ENCODE measurements around the gene ZFYVE28. TPM values are rescaled to one million over a fixed set of nuclear protein-coding genes. Genes with fewer than 3 reads are reported as not detected.

Gene ZFYVE28
- total and polyA plus RNA-seq, 11 donors = 2.6 to 11.9 (median 5.5) TPM

DNA sequence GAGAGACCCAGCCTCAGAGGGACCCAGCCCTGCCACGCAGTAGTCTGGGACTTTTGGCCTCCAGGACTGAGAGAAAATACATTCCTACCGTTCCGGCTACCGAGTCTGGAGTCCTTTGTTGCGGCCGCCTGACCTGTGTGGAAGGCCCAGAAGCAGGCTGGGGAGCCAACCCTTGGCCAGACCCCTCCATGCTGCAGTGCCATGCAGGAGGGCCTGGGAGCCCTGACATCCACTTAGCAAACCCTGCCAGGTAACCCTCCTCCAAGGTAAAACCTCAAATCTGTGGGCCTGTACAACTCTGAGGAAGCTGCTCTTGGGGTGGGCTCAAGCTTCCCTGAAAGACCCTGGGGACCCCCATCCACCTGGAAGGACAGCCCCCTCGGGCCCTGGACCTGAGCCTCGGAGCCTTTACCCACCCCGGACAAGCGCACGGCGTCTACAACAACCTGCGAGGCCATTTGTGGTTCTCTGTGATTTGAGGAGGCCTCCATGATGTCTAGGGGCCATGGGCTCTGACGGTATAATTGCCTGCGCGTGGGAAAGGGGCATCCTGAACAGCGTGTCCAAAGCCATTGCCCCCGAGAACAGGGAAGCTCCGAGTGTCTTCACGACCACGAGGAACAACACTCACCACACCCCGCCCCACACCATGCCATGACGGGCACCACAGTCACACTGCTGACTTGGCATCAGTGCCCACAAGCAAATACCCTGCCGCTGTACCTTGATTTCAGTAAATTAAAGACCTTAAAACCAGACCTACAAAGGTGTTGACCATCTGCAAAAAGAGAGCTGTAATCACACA is 58.7 kb downstream of the ZFYVE28 start:
- H3K27me3 ChIP-seq = no peaks in the 10 kb centered on the region
- no peak for TF ChIP-seq POLR2A (IDR thresholded peaks at IDR 0.05)
- TF ChIP-seq, protein P1, sequence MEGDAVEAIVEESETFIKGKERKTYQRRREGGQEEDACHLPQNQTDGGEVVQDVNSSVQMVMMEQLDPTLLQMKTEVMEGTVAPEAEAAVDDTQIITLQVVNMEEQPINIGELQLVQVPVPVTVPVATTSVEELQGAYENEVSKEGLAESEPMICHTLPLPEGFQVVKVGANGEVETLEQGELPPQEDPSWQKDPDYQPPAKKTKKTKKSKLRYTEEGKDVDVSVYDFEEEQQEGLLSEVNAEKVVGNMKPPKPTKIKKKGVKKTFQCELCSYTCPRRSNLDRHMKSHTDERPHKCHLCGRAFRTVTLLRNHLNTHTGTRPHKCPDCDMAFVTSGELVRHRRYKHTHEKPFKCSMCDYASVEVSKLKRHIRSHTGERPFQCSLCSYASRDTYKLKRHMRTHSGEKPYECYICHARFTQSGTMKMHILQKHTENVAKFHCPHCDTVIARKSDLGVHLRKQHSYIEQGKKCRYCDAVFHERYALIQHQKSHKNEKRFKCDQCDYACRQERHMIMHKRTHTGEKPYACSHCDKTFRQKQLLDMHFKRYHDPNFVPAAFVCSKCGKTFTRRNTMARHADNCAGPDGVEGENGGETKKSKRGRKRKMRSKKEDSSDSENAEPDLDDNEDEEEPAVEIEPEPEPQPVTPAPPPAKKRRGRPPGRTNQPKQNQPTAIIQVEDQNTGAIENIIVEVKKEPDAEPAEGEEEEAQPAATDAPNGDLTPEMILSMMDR (IDR thresholded peaks at IDR 0.05) = no peak
- H3K27ac ChIP-seq = no peak overlapping the region
- ATAC-seq (no peak), DNase-seq (no peak)
- H3K4me3 ChIP-seq = no peak overlapping the region
- H3K9me3 ChIP-seq = no peaks in the 10 kb centered on the region
- peaks cover 0 to 22% (median 9%) of the 10 kb centered on the region in 12 donors for H3K4me1 ChIP-seq
- 92 to 94% (median 93%) methylated on average over 20 to 24 of the region's 24 CpGs for WGBS, 4 donors
- no peaks in the 10 kb centered on the region for H3K36me3 ChIP-seq
- intact Hi-C loops (cut with DNase I) = no loop called here

DNA sequence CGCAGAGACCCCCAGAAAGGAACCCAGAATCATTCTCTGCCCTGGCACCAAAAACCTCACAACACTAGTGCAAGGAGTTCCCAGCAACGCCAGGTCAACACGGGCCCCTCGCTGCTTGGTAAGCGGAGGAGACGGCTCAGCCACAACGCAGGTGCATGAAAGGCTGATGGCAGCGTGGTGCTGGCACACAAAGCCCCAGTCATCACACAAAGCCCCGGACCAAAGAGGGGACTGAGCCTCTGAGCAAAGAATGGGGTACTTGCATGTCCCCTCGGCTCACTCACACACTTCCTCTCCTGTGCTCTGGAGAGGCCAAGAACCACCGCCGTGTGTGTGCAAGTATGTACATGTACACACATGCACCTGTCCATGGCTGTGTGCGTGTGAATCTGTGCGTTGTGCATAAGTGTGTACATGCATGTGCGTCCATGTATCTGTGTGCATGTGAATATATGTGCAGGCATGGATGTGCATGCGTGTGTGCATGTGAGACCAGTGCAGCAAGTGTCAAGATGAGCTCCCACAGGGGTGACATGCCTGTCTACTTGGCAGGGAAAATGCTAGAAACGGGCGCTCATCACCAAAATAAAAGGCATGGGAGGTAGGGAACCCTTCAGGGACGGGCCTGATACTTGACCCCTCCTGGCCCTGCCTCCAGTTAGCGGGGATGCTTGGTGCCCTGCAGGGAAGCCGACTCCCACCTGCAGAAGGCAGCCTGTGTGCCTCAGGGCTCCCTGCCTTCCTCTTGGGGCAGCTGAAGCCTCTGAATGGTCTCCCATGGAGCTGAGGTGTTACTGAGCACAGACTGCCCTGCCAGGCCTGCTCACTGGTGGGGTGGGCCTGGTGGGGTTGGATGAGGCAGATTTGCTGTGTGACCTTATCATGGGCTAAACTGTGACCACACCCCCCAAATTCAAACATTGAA is 60.4 kb downstream of the ZFYVE28 start:
- Histone ChIP-seq H3K4me3 (no peak overlapping the region), H3K27ac (no peak overlapping the region), H3K36me3 (no peaks in the 10 kb centered on the region), H3K9me3 (no peaks in the 10 kb centered on the region), H3K27me3 (no peaks in the 10 kb centered on the region), H3K4me1 (peaks cover 0 to 16% (median 8%) of the 10 kb centered on the region in 12 donors)
- no peak for TF ChIP-seq POLR2A (IDR thresholded peaks at IDR 0.05)
- TF ChIP-seq, protein P1 (IDR thresholded peaks at IDR 0.05) = no peak
- intact Hi-C loops (cut with DNase I) = no loop called here
- 86 to 88% (median 87%) methylated on average over 19 to 21 of the region's 21 CpGs for WGBS, 4 donors
- ATAC-seq (no peak), DNase-seq (peak in 1 of 5 donors; percentile 17)

DNA sequence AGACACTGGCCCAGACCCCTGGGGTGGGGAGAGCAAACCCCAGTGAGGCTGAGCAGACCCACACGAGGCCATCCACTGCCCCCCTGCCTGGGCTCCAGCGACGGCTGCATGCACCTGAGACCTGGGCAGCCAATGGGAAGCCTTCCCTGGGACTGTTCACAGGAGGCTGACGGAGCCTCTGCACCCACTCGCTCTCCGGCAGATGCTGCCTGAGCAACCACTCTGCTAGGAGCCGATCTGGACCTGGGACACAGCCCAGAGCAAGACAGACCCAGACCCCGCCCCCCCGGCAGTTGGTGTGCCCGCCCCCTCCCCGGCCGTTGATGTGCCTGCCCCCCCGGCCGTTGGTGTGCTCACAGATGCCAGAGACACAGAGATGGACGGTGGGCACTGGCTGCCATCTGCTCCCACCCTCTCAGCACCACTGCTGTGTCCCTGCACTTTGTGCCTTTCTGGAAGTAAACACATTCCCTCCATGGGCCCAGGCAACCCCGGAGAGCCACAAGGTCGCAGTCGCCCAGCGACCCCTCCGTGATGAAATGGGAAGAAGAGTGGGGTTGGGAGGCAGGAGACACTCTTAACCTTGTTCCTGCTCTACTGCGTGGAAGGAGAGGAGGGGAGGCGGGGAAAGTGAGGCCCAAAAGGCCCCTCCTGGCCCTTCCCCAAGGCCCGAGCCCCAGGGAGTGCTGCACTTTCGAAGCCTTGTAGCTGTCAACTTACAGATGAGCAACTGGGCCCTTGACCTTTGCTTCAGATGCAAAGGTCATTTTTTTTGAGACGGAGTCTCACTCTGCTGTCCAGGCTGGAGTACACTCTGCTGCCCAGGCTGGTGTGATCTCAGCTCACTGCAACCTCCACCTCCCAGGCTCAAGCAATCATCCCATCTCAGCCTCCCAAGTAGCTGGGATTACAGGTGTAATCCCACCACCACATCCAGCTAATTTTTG is 62.0 kb downstream of the ZFYVE28 start:
- H3K4me3 ChIP-seq = no peak overlapping the region

More for the DNA sequence above, 62.0 kb downstream of the ZFYVE28 start:
- Histone ChIP-seq H3K27me3 (no peaks in the 10 kb centered on the region), H3K36me3 (no peaks in the 10 kb centered on the region), H3K4me1 (peaks cover 0 to 18% (median 12%) of the 10 kb centered on the region in 12 donors), H3K27ac (no peak overlapping the region), H3K9me3 (no peaks in the 10 kb centered on the region)
- 77 to 87% (median 81%) methylated on average over 12 to 25 of the region's 25 CpGs for WGBS, 4 donors
- TF ChIP-seq, protein P1 (IDR thresholded peaks at IDR 0.05) = no peak
- TF ChIP-seq POLR2A (IDR thresholded peaks at IDR 0.05) = no peak
- DNase-seq (no peak), ATAC-seq (no peak)
- intact Hi-C loops (cut with DNase I) = no loop called here
